Esophagus (tissue), 2 donors: ENCODE results near the gene KRTAP3-2. TPM values are rescaled to one million over a fixed set of nuclear protein-coding genes. Genes with fewer than 3 reads are reported as not detected.

Experiments
- H3K27ac ChIP-seq, 2 donors: one replicate each; pipeline ENCODE4 v1.5.1; 2013; ENCODE audit warnings: low read depth in 2 of 2, mild to moderate bottlenecking in 2 of 2, inconsistent platforms in 1 of 2, low read length in 1 of 2, moderate library complexity in 1 of 2
- H3K27me3 ChIP-seq, 2 donors: one replicate each; pipeline ENCODE4 v1.6.1; 2013; ENCODE audit warnings: low read length in 2 of 2, control low read depth in 1 of 2, mild to moderate bottlenecking in 1 of 2; ENCODE audit not compliant: insufficient read depth in 2 of 2, control insufficient read depth in 1 of 2
- H3K36me3 ChIP-seq, 2 donors: one replicate each; pipeline ENCODE4 v1.6.1; 2013; ENCODE audit warnings: low read length in 1 of 2; ENCODE audit not compliant: control insufficient read depth in 2 of 2, insufficient read depth in 2 of 2
- H3K4me1 ChIP-seq, 2 donors: one replicate each; pipeline ENCODE4 v1.6.1; 2013; ENCODE audit warnings: low read length in 1 of 2; ENCODE audit not compliant: control insufficient read depth in 2 of 2, insufficient read depth in 2 of 2
- H3K4me3 ChIP-seq, 2 donors: one replicate each; pipeline ENCODE4 v1.5.1; 2013; ENCODE audit warnings: low read length in 2 of 2, mild to moderate bottlenecking in 2 of 2, low read depth in 1 of 2, moderate library complexity in 1 of 2
- H3K9me3 ChIP-seq, 2 donors: one replicate each; pipeline ENCODE4 v1.6.1; 2013; ENCODE audit warnings: mild to moderate bottlenecking in 2 of 2, low read depth in 1 of 2, low read length in 1 of 2, moderate library complexity in 1 of 2; ENCODE audit not compliant: control insufficient read depth in 2 of 2, insufficient read depth in 1 of 2
- WGBS, 2 donors: extraction: QIAGEN DNeasy Blood & Tissue Kit; methylation state at CpG; one replicate each; pipeline ENCODE4 v1.1.7; 2013; 5-methylcytosine and 5-hydroxymethylcytosine counted together
- polyA plus RNA-seq, 2 donors: library from polyadenylated mRNA; stranded (reverse); fragments of 200-250 nt; gene quantifications; one replicate each; pipeline ENCODE4 v1.2.3, GENCODE V29; 2013
- donor health status: healthy with polysubstance abuse.
- donor health status: Bipolar disorder and iron deficiency.

KRTAP3-2 gene
- polyA plus RNA-seq, 2 donors = 1.8 to 43.5 TPM

- Histone ChIP-seq H3K36me3 (no peaks in the 10 kb centered on the region), H3K4me1 (peaks cover 2 to 6% of the 10 kb centered on the region in 2 donors), H3K9me3 (no peaks in the 10 kb centered on the region), H3K4me3 (no peak overlapping the region), H3K27ac (peak overlapping the region; percentile 59 to 73), H3K27me3 (no peaks in the 10 kb centered on the region)
- 73 to 79% methylated on average over 12 of the region's 12 CpGs for WGBS, 2 donors
These were observed 41.4 kb downstream of the KRTAP3-2 start for GRCh38 chr17:40958086-40958953.

- H3K4me1 ChIP-seq = peaks cover 2 to 6% of the 10 kb centered on the region in 2 donors
- no peak overlapping the region for H3K4me3 ChIP-seq
- no peaks in the 10 kb centered on the region for H3K36me3 ChIP-seq
- peak overlapping the region; percentile 34 to 44 for H3K27ac ChIP-seq
- no peaks in the 10 kb centered on the region for H3K9me3 ChIP-seq
- WGBS, 2 donors = 51 to 57% methylated on average over 8 of the region's 8 CpGs
- H3K27me3 ChIP-seq = no peaks in the 10 kb centered on the region
These were observed 43.1 kb downstream of the KRTAP3-2 start for GRCh38 chr17:40956401-40957254.

- WGBS, 2 donors = 52 to 64% methylated on average over 2 of the region's 2 CpGs
- Histone ChIP-seq H3K4me3 (no peak overlapping the region), H3K27ac (no peak overlapping the region), H3K36me3 (no peaks in the 10 kb centered on the region), H3K27me3 (no peaks in the 10 kb centered on the region), H3K4me1 (peaks cover 2 to 6% of the 10 kb centered on the region in 2 donors), H3K9me3 (no peaks in the 10 kb centered on the region)
These were observed 45.8 kb downstream of the KRTAP3-2 start for GRCh38 chr17:40953881-40954280.

GRCh38 chr17:40952661-40953060 is 47.0 kb downstream of the KRTAP3-2 start:
- H3K27me3 ChIP-seq = no peaks in the 10 kb centered on the region
- no peaks in the 10 kb centered on the region for H3K36me3 ChIP-seq
- H3K9me3 ChIP-seq = no peaks in the 10 kb centered on the region
- peak overlapping the region in 1 of 2 donors; percentile 20 for H3K27ac ChIP-seq
- H3K4me1 ChIP-seq = peaks cover 0 to 3% of the 10 kb centered on the region in 2 donors
- H3K4me3 ChIP-seq = no peak overlapping the region
- 31 to 40% methylated on average over 1 of the region's 1 CpG for WGBS, 2 donors

- H3K27ac ChIP-seq = peak overlapping the region in 1 of 2 donors; percentile 15
- no peaks in the 10 kb centered on the region for H3K9me3 ChIP-seq
- no peaks in the 10 kb centered on the region for H3K36me3 ChIP-seq
- peaks cover 0 to 3% of the 10 kb centered on the region in 2 donors for H3K4me1 ChIP-seq
- no peak overlapping the region for H3K4me3 ChIP-seq
- 78 to 84% methylated on average over 2 of the region's 2 CpGs for WGBS, 2 donors
- no peaks in the 10 kb centered on the region for H3K27me3 ChIP-seq
These were observed 47.6 kb downstream of the KRTAP3-2 start for GRCh38 chr17:40952154-40952553.

- H3K27ac ChIP-seq = no peak overlapping the region
- peaks cover 0 to 3% of the 10 kb centered on the region in 2 donors for H3K4me1 ChIP-seq
- no peak overlapping the region for H3K4me3 ChIP-seq
- no peaks in the 10 kb centered on the region for H3K36me3 ChIP-seq
- no peaks in the 10 kb centered on the region for H3K27me3 ChIP-seq
- WGBS, 2 donors = 93 to 100% methylated on average over 2 of the region's 2 CpGs
- no peaks in the 10 kb centered on the region for H3K9me3 ChIP-seq
These were observed 48.6 kb downstream of the KRTAP3-2 start for GRCh38 chr17:40951011-40951622.

- Histone ChIP-seq H3K27ac (no peak overlapping the region), H3K36me3 (no peaks in the 10 kb centered on the region), H3K9me3 (no peaks in the 10 kb centered on the region), H3K4me3 (no peak overlapping the region), H3K4me1 (peaks cover 0 to 3% of the 10 kb centered on the region in 2 donors), H3K27me3 (no peaks in the 10 kb centered on the region)
- 75 to 81% methylated on average over 7 of the region's 7 CpGs for WGBS, 2 donors
These were observed 49.5 kb downstream of the KRTAP3-2 start for GRCh38 chr17:40950176-40950575.

GRCh38 chr17:40949418-40949817 is 50.3 kb downstream of the KRTAP3-2 start:
- H3K27me3 ChIP-seq = no peaks in the 10 kb centered on the region
- H3K27ac ChIP-seq = no peak overlapping the region
- H3K4me3 ChIP-seq = no peak overlapping the region
- H3K36me3 ChIP-seq = no peaks in the 10 kb centered on the region
- 42 to 48% methylated on average over 10 of the region's 10 CpGs for WGBS, 2 donors
- no peaks in the 10 kb centered on the region for H3K9me3 ChIP-seq
- no peaks in the 10 kb centered on the region for H3K4me1 ChIP-seq
